ENCODE measurements around the gene POMGNT1. TPM values are rescaled to one million over a fixed set of nuclear protein-coding genes. Genes with fewer than 3 reads are reported as not detected.

Gene POMGNT1
- total and polyA plus RNA-seq, 2 of the 8 experiments (the other 6 are each of a cell fraction or from before 2014, with no cell fraction given) = 28.0 to 40.3 TPM

- FAIRE-seq = no peak
- H2BK12ac ChIP-seq (ENCODE audit: low read depth, low read length) = no peak overlapping the region
- H3K27me3 ChIP-seq (replicated peaks in 1 of 4; ENCODE audit: control insufficient read depth in 3 of 4, extremely low read depth in 1 of 4, insufficient read depth in 3 of 4, low read length in 3 of 4) = peaks cover 0 to 14% (median 9%) of the 10 kb centered on the region in 4 experiments; a peak in 5 of 7 replicates
- WGBS, 2 experiments (ENCODE audit: extremely low coverage in 1 of 2, insufficient coverage in 1 of 2, insufficient read length in 1 of 2, insufficient replicate concordance in 2 of 2, low coverage in 1 of 2, low lambda C conversion rate in 2 of 2, missing lambda C conversion rate in 1 of 2) = 74% methylated on average over 8 of the region's 8 CpGs; no CpG with 5 or more reads in 1 of the 2 experiments
- H3K9ac ChIP-seq (replicated peaks in 1 of 4; ENCODE audit: extremely low read depth in 1 of 4, low read depth in 3 of 4, low read length in 3 of 4) = no peak overlapping the region
- H2BK20ac ChIP-seq (ENCODE audit: low read length) = peak overlapping the region; percentile 81; the same call in 1 of the 2 replicates
- H3K4me1 ChIP-seq (replicated peaks in 1 of 4; ENCODE audit: control insufficient read depth in 3 of 4, insufficient read depth in 4 of 4, low read length in 3 of 4) = peaks cover 4 to 32% (median 18%) of the 10 kb centered on the region in 4 experiments
- no peak for DNase-seq (ENCODE audit: low read depth in 1 of 2, low spot score in 2 of 2)
- no peak overlapping the region for H4K5ac ChIP-seq (ENCODE audit: insufficient read length, low read depth, low read length)
- H2BK15ac ChIP-seq (ENCODE audit: low read length) = no peak overlapping the region
- ChIA-PET CTCF (ENCODE audit: partially characterized antibody) (interaction anchor here (0.9 to 8.7 kb wide), 5 partner anchors 10 to 135 kb away, joined by 3 to 67 read pairs (median 6); no protein-coding TSS in a partner anchor), POLR2A (ENCODE audit: partially characterized antibody) (interaction anchor here (0.9 to 1.7 kb wide), 3 partner anchors 9 to 39 kb away, joined by 3 to 7 read pairs (median 3); partner anchors contain the start of gene PIK3R3)
- H4K91ac ChIP-seq (replicated peaks; ENCODE audit: insufficient read length, low read length) = peak overlapping the region; percentile 23
- no peak overlapping the region for H3K23ac ChIP-seq (ENCODE audit: insufficient read length)
- H2BK120ac ChIP-seq (replicated peaks; ENCODE audit: low read depth, low read length) = no peak overlapping the region
- no peak overlapping the region for H3K4me3 ChIP-seq (ENCODE audit: extremely low read depth in 1 of 4, insufficient read depth in 2 of 4, low read depth in 3 of 4, low read length in 4 of 4)
- H4K20me1 ChIP-seq (replicated peaks in 1 of 2; ENCODE audit: control insufficient read depth in 1 of 2, insufficient read depth in 2 of 2, low read length in 2 of 2) = peaks cover 0 to 1% of the 10 kb centered on the region in 2 experiments
- no peak overlapping the region for H3K14ac ChIP-seq (ENCODE audit: insufficient read length)
- 0 out of 2 replicates have a peak overlapping the region, but pooled peaks have one; percentile 46 for H2AFZ ChIP-seq (ENCODE audit: low read length)
- no peak overlapping the region for H2AK5ac ChIP-seq (ENCODE audit: low read depth, low read length)
- no peak overlapping the region for H4K8ac ChIP-seq (ENCODE audit: extremely low read depth, insufficient read depth, low read length)
- no peaks in the 10 kb centered on the region for H3K79me2 ChIP-seq (ENCODE audit: control insufficient read depth in 1 of 2, insufficient read depth in 2 of 2, low read length in 2 of 2)
- no peak overlapping the region for H3K56ac ChIP-seq (replicated peaks; ENCODE audit: insufficient read length, low read depth, low read length)
- H3K36me3 ChIP-seq (ENCODE audit: control insufficient read depth in 2 of 4, insufficient read depth in 4 of 4, low read length in 3 of 4) = no peaks in the 10 kb centered on the region
- TF ChIP-seq CBX5 (IDR thresholded peaks at IDR 0.05; ENCODE audit: low read depth, low read length) (no peak), POLR2A (IDR thresholded peaks at IDR 0.05; ENCODE audit: control extremely low read depth in 1 of 2, low read depth in 2 of 2, low read length in 2 of 2) (no peak), CHD1 (IDR thresholded peaks at IDR 0.05; ENCODE audit: low read depth, low read length) (no peak), TBP (IDR thresholded peaks at IDR 0.05; ENCODE audit: low read depth, low read length) (no peak)
- H3K79me1 ChIP-seq (ENCODE audit: low read depth, low read length) = 0 out of 2 replicates have a peak, but pooled peaks cover 3% of the 10 kb centered on the region
- no peak overlapping the region for H3K18ac ChIP-seq (ENCODE audit: extremely low read depth, low read length)
- no peak overlapping the region for H3K4me2 ChIP-seq (ENCODE audit: insufficient read depth in 1 of 2, low read depth in 2 of 2, low read length in 2 of 2)
- no peak overlapping the region for H3K27ac ChIP-seq (ENCODE audit: low read depth, low read length)
- H3K23me2 ChIP-seq (ENCODE audit: low read depth, low read length) = no peaks in the 10 kb centered on the region
- no peaks in the 10 kb centered on the region for H3K9me3 ChIP-seq (ENCODE audit: insufficient read depth in 2 of 2, low read depth in 1 of 2, low read length in 1 of 2)
- no peak overlapping the region for H3K4ac ChIP-seq (replicated peaks; ENCODE audit: insufficient read length, low read depth, low read length)
- H2BK5ac ChIP-seq (ENCODE audit: low read depth, low read length) = no peak overlapping the region; the same call in 1 of the 2 replicates
Observed at GRCh38 chr1:46171351-46171750, 26.9 kb downstream of the POMGNT1 start.
